SHP77 treated with DMSO at 0.1 percent for 48 hours (cell line): ENCODE measurements around the gene CCNK.

Experiments
- DNase-seq: peaks from one replicate; lab custom pipeline; 2025; lab: John Stamatoyannopoulos, UW

CCNK gene

GRCh38 chr14:99535908-99536778 is 54.9 kb downstream of the CCNK start:
- DNase-seq, result no peak

DNA sequence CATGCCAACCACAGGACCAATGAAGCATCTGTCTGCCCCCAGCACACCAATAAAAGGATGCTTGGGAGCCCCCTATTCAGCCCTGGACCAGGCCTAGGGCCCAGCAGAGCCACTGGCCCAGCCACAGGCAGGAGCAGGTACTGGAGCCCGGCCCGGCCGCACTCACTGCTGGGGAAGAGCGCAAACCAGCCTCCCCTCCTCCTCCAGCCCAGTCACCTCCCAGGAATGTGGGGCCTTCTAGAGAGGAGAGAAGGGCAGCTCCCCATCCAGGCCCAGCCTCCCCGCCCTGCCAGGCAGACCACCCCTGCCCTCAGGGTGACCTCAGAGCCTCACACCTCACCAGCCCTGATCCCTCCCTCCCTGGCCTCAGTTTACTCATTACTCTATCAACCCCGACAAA is 56.2 kb downstream of the CCNK start:
- DNase-seq, result no peak

DNA sequence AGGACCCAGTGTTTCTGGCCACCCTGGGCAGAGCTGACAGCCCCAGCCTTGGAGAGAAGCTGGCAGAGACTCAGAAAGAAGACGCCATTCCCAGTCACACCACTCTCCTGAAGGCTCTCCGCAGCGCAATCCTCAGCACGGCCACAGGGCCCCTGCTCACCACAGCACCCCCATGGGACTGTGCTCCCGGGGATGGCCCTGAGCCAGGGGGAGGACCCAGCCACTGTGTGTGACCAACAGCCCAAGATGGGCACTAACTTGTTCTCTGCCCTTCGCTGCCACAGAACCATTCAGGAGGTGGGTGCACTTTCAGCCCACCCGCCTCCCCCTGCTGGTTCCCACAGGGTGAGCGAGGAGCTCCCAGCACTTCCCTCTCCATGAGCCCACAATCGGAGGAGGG is 57.1 kb downstream of the CCNK start:
- DNase-seq, result no peak

- DNase-seq, result no peak
Measured at GRCh38 chr14:99538733-99539132, 57.5 kb downstream of the CCNK start.

- no peak for DNase-seq
Measured at GRCh38 chr14:99539491-99539890, 58.3 kb downstream of the CCNK start.

- DNase-seq, result no peak
Measured at GRCh38 chr14:99540196-99541032, 59.2 kb downstream of the CCNK start.

DNA sequence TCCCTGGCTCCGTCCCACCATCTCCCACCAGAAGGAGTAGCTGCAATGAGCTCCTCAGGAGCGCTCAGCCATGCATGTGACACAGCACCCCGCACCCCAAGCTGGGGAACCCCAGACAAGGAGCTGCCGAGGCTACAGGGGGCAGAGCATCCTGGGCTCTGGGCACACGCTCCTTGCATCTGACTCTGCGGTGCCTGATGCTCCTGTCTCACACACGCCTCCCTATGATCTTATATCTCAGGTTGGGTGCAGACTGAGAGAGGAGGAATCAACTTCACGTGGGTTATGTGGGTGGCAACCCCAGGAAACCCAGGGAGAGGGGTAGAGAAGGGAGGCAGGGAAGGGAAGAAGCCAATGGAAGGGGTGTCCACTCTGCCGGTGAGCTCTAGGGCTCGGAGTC is 60.0 kb downstream of the CCNK start:
- no peak for DNase-seq

DNA sequence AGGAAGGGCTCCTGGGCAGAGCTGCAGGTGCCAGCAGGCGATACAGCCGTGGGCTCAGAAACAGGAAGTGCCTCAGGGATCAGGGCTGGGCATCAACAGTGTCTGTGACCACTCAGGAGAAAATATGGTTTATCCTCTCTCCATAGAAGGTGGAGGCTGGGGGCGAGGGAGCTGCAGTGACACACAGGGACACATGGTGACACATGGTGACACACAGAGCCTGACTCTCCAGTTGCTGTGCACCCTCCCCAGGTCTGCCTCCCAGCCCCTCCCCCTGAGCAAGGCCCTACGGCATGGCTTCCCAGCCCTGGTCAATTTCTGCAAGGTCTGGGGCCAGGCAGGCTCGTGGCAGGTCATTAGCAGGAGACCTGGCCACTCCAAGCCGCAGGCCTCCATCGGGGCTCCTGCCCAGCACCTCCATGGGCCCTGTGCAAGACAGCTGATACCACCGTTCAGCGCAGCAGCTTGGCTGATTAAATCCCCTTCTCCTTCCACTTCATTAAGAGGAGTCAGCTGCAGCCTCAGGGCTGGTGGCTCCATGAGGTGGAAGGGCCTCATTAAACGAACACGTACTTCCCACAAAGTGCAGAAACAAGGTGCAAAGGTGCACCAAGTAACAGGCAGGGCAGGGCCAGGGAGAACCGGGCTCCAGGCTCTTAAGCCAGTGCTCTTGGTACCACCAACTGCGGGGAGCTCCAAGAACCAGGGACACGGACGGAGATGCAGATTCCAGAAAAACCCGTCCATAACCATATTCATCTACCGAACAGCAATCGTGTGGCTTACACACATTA is 60.7 kb downstream of the CCNK start:
- no peak for DNase-seq

DNA sequence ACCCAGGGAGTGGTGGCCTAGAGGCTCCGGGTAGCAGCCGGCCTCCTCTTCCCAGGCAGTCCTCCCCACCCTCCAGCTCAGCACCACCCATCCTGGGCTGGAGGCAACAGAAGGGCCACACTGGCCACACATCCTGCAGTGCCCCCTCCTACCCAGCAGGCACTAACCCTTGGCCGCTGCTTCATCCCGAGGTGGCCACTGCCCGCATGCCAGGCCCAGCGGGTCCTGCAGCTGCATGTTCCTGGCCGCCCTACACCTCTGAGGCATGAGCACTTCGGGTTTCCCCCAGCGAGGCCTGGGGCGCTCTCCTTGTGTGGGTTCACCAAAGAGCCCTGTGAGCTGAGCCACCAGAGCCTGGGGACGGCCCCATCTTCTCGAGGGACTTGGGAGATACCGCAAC is 61.4 kb downstream of the CCNK start:
- no peak for DNase-seq

DNA sequence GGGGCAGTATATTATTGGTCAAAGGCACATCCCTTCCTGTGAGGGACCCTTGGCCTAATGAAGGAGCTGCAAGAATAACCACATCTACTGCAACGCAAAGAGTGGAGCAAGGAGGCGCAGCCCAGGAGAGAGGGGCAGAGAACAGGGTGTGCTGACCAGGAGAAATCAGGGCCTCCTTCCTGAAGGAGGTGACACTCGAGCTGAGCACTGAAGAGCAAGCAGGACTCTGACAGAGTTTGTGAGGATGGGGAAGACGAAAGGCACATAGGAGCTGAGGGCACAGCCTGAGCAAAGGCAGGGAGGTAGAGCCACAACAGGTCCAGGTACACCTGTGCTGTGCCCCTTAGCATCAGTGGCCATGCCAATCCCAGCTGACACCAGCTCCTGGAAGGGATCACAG is 62.2 kb downstream of the CCNK start:
- no peak for DNase-seq

DNA sequence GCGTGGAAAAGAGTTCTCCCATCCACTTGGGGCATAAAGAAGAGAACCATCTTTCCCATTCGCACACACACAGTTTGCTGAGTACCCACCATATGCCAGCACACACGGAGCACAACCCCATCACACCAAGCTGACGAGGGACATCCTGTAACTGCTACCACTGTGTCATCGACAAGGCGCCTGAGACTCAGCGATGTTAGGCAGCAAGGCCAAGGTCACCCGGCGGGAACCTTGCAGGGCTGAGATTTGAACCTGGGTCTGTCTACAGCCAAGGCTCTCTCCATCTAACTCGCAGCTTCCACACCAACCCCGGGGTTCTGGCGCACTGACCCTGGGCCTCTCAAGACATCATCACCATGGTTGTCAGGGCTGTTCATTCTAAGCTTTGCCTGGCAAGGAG is 62.8 kb downstream of the CCNK start:
- no peak for DNase-seq

- DNase-seq, result no peak
Measured at GRCh38 chr14:99544991-99545390, 63.8 kb downstream of the CCNK start.

DNA sequence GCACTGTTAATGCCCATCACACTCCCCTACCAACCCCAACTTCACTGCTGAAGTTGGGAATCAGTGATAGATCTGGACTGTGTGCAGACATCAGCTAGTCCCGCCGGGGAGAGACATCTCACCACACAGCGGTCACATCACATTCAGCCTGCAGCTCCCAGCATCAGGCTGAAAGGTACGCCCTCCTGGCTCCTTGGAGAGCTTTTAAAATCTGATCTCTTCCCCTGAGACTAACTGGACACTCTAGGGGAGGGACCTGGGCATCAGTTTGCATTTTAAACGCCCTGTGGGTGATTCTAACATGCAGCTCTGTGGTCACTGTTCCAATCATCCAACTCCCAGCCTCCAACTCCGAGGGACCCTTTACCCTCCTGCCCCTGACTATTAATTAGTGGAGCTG is 64.4 kb downstream of the CCNK start:
- DNase-seq, result no peak

DNA sequence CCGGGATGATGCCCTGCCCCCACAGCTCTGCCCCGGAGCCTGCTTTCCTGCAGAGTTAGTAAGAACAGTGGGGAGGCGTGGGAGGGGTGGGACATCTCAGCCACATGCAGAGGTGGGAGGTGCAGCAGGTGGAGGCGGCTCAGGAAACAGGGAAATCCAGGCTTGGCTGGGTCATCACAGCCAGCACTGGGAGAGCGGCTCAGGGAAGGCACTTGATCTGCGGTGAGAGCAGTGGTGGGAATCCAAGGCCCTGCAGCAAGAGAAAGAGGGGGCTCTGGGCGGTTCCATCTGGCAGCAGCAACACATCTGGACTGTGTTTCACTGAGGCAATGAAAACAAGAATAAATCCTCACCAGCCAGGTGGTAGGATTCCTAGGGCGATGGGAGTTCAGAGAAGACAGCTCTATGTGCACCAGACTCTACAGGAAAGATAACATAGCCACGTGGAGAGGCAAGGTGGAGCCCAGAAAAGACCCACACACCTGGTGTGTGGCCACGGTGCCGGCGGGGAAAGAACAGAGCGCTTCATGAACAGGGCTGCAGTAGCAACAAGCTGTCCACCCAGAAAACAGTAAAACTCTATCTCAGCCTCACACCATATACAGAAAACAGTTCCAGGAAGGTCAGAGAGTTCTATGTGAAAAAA is 65.1 kb downstream of the CCNK start:
- no peak for DNase-seq

DNA sequence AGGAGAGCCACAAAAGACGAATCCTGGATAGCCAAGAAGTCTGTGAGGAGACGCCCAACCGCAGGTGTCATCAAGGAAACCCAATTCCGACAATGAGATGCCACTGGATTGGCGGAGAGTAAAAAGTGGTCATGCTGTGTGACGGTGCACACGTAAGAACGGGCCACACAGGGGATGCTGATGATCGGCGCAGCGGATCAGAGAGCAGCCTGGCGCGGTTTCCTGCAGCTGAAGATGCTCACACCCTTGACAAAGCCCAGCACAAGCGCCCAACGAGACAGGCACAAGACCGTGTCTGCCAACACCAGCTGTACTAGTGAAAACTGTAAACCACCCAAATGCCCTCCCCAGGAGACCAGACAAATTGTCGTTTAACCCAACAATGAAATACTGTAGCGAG is 67.0 kb downstream of the CCNK start:
- DNase-seq, result no peak

DNA sequence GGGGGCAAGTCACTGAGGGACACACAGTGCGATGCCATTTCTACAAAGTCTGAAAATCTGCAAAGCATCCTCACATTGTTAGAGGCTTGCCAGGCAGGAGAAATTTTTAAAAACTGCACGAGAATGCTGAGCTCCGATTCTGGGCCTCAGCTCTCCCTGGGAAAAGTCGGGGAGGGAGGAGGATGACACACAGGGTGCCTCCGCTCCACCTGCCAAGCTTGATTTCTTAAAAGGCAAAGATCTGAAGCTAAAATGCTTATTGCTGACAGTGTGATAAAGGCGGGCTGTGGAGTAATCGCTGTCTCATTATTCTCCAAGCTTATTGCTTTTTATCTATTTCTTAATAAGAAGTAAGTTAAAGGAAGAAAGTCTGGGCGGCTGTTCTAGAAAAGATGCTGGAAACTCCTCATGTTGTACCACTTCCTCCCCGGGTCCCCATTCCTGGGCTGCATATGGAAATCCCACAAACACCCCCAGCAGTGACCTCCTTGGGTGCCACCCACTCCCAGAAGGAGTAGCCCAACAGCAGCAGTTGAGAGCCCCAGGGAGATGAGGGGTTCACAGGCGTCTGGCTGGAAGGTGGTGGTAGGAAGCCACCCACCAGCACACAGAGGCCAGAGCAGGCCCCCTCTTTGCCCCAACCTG is 67.8 kb downstream of the CCNK start:
- no peak for DNase-seq

- no peak for DNase-seq
Measured at GRCh38 chr14:99549684-99550083, 68.5 kb downstream of the CCNK start.

- DNase-seq, result no peak
Measured at GRCh38 chr14:99550387-99550992, 69.3 kb downstream of the CCNK start.

DNA sequence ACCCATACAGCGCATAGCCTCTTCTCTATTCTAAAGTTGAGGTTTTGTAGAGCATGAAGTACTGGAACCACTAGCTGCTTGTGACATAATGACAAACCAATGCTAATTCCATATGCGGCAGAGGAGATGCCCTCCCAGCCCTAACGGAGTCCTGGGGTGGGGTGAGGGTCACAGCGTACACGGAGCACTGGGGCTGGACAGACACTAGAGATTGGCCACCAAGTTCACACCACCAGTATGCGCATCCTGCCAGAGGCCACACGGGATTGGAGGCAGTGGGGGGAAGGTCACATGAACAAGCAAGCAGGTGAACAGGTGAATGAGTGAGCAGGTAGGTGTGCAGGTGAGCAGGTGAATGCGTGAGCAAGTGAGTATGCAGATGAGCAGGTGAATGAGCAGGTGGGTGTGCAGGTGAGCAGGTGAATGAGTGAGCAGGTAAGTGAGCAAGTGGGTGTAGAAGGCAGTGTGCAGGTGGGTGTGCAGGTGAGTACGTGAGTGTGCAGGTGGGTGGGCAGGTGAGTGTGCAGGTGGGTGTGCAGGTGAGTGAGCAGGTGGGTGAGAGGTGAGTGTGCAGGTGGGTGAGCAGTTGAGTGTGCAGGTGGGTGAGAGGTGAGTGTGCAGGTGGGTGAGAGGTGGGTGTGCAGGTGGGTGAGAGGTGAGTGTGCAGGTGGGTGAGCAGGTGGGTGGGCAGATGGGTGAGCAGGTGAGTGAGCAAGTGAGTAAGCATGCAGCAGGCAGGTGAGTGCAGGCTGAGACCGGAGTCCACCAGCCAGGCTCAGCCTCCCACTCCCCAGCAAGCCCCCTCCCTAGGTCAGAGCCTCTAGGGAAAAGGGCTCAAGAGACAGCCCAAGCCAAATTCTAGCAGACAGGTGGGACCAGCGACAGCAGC is 70.1 kb downstream of the CCNK start:
- DNase-seq, result no peak

DNA sequence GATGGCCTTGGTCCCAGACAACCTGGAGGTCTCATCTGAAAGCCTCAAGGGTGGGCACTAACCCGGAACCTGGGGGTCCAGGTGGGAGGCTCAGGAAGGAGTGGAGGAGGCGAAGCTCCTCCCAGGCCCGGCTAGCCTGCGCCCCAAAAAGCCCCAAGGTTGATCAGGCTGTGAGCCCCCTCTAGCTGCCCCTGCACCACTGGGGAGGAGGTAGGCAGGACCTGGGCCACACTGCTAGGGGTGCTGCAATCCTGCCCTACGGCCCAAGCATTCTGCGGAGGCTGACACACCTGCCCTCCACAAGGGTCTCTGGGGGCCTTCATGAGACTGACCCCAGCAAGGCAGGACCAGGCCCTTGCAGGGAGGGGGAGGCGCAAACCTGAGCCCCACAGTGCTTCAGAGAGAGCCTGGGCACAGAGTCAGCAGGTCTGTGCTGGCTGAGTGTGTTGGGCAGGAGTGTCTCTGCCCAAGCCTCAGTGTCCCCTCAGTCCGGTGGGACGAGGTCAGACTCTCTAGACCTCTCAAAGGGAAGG is 70.9 kb downstream of the CCNK start:
- no peak for DNase-seq
